Epithelial cell of esophagus (primary cell): Measurements from ENCODE around the gene JCAD.
"Not testable (repeated sequence)": the region's sequence is repeated elsewhere in the genome, so short reads cannot be mapped to it uniquely, and the experiment has no call there.

ENCODE experiments used
- DNase-seq: peaks from one replicate; pipeline ENCODE4 v3.0.0; 2010; ENCODE audit warnings: low read depth
- H3K4me3 ChIP-seq: 2 replicates; pipeline ENCODE4 v1.5.1; 2011; ENCODE audit warnings: mild to moderate bottlenecking, low read length, control low read depth
- TF ChIP-seq, protein P1 (sequence below): IDR thresholded peaks from 2 replicates; pipeline ENCODE4 v1.5.1; 2011; ENCODE audit warnings: low read depth, mild to moderate bottlenecking, low read length, control low read depth, inconsistent platforms; ENCODE audit not compliant: insufficient read depth; ENCODE audit errors: missing control alignments

JCAD gene, protein sequence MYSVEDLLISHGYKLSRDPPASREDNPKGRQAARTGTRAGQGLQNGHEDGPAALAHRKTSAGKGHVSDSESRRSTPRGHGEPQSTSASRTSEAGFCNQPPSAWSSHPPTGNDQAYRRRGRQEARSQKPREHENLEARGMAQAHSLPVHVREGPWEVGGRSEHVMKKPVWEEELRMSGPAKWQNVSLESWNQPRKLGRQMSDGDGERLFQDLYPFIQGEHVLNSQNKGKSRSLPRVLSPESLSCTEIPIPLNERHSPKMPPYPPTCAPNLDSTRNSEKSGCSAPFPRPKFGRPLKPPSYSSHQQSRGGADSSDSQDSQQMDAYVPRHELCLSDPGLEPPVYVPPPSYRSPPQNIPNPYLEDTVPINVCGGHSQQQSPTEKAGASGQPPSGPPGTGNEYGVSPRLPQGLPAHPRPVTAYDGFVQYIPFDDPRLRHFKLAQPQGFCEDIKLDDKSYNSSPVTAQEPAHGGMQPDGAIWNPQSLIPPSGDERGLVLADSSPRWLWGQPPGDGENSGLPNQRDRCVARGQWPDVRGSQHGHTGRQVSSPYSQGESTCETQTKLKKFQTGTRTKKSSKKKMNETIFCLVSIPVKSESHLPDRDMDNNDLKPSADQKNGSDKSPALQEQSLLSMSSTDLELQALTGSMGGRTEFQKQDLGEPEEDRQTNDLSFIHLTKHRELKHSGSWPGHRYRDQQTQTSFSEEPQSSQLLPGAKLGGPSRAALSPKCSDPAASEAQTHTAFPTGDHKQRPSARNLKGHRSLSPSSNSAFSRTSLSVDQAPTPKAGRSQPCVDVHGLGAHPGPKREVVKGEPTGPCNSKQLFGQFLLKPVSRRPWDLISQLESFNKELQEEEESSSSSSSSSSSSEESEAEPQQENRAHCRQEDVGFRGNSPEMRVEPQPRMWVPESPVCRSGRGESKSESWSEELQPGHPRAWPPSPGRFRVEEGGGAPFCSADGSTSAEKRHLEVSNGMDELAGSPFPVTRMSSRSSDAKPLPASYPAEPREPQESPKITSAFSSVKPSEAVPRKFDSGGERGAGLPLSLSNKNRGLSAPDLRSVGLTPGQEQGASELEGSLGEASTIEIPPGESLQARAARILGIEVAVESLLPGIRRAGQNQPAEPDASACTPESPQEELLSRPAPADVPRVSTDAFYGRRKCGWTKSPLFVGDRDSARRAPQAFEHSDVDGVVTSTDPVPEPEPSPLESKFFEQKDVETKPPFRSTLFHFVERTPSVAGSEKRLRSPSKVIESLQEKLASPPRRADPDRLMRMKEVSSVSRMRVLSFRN (N-terminal part only)

DNA sequence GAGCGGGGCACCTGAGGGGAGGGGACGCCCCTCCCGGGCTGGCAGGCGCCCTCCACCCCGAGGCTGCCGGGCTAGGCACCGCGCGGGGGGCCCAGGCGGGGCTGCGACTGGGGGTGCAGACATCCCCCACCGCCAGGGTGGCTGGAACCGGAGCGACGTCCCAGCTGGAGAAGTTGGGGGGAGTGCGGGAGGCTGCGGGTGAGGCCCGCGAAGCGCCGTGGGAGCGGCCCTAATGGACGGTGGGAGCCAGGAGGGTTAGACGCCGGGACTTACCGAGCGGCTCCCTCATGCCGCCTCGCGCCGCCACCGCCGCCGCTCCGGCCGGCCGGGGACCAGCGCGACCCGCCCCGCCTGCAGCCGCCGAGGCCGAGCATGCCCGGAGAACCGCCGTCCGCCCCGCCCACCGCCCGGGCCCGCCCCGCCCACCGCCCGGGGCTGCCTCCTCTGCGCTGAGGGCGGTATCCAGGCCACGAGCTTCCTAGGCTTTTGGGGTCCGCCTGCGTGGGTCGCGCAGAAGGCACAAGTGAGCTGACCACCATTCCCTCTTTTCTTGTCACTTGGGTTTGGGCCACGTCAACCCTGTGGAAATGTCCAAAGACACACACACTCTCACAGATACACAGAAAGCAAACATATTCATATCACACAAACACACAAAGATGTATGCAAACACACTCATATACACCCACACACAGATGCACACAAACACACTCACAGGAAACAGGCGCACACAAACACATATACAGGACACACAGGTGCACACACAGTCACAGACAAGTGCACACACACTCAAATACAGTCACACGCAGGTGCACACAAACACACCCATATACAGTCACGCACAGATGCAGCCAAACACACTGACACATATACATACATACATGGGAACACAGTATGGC is at the start of gene JCAD:
Gene JCAD (minus strand): TSS at position 378 of the 899 bp plus-strand sequence. CDS start 11,774 bp downstream, outside the sequence.
- peak; percentile 25 for DNase-seq
- TF ChIP-seq, protein P1, sequence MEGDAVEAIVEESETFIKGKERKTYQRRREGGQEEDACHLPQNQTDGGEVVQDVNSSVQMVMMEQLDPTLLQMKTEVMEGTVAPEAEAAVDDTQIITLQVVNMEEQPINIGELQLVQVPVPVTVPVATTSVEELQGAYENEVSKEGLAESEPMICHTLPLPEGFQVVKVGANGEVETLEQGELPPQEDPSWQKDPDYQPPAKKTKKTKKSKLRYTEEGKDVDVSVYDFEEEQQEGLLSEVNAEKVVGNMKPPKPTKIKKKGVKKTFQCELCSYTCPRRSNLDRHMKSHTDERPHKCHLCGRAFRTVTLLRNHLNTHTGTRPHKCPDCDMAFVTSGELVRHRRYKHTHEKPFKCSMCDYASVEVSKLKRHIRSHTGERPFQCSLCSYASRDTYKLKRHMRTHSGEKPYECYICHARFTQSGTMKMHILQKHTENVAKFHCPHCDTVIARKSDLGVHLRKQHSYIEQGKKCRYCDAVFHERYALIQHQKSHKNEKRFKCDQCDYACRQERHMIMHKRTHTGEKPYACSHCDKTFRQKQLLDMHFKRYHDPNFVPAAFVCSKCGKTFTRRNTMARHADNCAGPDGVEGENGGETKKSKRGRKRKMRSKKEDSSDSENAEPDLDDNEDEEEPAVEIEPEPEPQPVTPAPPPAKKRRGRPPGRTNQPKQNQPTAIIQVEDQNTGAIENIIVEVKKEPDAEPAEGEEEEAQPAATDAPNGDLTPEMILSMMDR = no peak
- peak within 1 kb of the TSS; percentile 26 for H3K4me3 ChIP-seq

DNA sequence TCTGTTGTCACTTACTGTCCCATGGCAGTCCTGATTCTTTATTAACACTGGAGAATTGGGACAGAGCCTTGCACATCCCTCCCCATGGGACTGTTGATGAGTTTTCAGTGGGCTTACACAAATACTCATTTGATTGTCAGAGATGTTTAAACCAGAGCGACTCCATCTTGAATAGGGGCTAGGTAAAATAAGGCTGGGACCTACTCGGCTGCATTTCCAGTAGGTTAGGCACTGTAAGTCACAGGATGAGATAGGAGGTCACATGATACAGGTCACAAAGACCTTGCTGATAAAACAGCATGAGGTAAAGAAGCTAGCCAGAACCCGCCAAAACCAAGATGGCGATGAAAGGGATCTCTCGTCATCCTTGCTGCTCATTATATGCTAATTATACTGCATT is 47.6 kb upstream of the JCAD start:
- no peak for DNase-seq
- TF ChIP-seq, protein P1 = no peak
- H3K4me3 ChIP-seq = no peak overlapping the region

DNA sequence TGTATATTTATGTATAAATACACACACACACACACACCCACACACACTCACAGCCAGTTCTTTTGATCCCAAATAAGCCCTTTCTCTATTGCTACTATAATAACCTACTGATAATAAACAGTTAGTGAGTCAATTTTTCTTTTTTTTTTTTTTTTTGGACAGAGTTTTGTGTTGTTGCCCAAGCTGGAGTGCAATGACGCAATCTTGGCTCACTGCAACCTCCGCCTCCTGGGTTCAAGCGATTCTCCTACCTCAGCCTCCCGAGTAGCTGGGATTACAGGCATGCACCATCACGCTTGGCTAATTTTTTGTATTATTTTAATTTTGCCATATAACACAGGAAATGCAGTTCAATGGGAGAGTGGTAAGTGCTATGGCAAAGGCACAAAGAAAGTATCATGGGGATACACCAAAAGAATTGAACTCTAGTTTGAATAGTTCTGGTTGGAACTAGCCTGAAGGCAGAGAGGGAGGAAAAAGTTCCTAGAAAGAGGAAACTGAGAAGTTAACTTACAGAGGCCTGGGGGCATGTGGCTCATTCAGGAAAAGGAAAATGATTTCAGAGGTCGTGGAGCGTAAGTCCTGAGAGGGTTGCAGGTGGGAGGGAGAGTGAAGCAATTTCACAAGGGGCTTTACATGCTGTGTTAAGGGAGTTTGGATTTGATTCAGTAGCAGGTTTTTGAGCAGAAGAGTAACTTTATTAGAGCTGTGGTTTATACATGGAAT is 44.4 kb upstream of the JCAD start:
- H3K4me3 ChIP-seq = no peak overlapping the region
- DNase-seq = peak; percentile 38
- TF ChIP-seq, protein P1 = no peak

DNA sequence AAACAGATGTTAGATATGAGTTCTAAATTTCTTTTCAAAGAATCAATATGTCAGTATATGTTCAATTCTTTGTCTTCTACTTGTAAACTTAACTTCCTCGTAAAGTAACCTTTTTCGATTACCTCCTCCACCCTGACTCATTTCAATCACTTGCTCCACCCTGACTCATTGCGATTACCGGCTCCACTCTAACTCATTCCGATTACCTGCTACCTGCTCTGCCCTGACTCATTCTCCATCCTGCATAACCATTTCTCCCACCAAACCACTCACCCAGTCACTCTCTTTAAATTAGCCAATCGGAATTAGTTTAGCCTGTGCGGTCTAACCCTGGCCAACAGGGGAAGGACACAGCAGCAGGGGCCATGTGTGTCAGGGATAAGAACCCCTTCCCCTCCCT is 40.3 kb upstream of the JCAD start:
- DNase-seq = peak; percentile 89
- H3K4me3 ChIP-seq = not testable (repeated sequence)

DNA sequence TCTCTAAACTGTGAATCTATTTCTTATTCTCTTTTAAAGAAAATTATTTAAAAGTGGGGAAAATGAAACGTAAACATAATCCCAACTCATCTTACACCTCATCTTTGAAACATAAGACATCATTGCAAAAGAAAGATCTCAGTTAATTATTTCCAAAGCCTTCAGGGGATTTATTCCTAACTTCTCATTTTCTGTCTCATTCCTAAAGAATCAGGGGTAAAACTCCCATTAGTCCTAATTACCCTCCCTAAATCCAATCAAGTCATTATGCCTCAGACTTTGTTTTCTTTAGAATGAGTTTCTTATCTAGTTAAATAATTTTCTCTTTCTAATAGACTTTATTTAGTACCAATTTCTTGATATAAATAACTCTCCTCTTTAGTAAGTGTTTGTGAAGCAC is 39.7 kb upstream of the JCAD start:
- DNase-seq = no peak
- TF ChIP-seq, protein P1 = no peak
- H3K4me3 ChIP-seq = no peak overlapping the region

DNA sequence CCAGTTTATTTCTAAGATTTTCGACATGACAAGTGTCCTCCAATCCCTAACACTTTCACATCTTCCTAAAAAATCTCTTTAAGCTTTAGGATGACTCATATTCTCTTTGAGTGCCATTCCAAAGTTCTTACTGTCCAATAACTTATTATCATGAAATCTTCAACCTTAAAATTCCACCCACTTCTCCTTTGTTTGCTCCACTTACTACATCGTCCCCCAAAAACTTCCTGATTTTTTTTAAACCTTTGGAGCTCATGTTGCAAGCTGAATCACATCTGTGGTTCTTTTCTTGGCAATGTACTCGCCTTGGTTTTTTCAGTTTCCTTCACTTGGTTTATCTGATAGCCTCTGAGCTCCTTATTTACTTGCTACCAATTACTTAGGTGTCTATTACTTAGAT is 39.2 kb upstream of the JCAD start:
- TF ChIP-seq, protein P1 = no peak
- DNase-seq = peak; percentile 51
- H3K4me3 ChIP-seq = no peak overlapping the region
